Caco-2 (cell line): Measurements from ENCODE around the gene RAD51B. TPM values are rescaled to one million over a fixed set of nuclear protein-coding genes. Genes with fewer than 3 reads are reported as not detected.

Experiments
- BruUV-seq: library from RNA; stranded (reverse); fragments of 400-500 nt; replicated peaks from 2 replicates; lab custom pipeline; 2021; lab: Mats Ljungman, UMichigan
- CTCF ChIA-PET: fragments of 300-600 bp; sonication (Branson Sonifier 250); formaldehyde crosslinking; loops from one replicate; lab custom pipeline; 2022; ENCODE audit warnings: antibody characterized with exemption; lab: Charles Lee
- POLR2A ChIA-PET: fragments of 300-600 bp; sonication (Branson Sonifier 250); formaldehyde crosslinking; loops from one replicate; lab custom pipeline; 2022; ENCODE audit warnings: antibody characterized with exemption; lab: Charles Lee
- DNase-seq, 2 experiments: peaks; one replicate each; pipeline versions ENCODE4 v3.0.0 to v3.0.0-alpha.2; 2020 to 2022
- H3K27me3 ChIP-seq: replicated peaks from 2 replicates; pipeline ENCODE4 v1.6.0; 2011; ENCODE audit warnings: low read length; ENCODE audit not compliant: control insufficient read depth, insufficient read depth
- H3K36me3 ChIP-seq: 2 replicates; pipeline ENCODE4 v1.5.1; 2011; ENCODE audit warnings: low read length; ENCODE audit not compliant: control insufficient read depth, insufficient read depth
- H3K4me1 ChIP-seq: fragments of 250-450 bp; sonication (Bioruptor Pico); 2 replicates; pipeline ENCODE4 v1.5.1; 2020; ENCODE audit warnings: mild to moderate bottlenecking
- H3K4me3 ChIP-seq: 2 replicates; pipeline ENCODE4 v1.5.1; 2011; ENCODE audit warnings: low read depth, mild to moderate bottlenecking, control low read depth, low read length
- H3K9me3 ChIP-seq: fragments of 250-450 bp; sonication (Bioruptor Pico); 2 replicates; pipeline ENCODE4 v1.5.1; 2020; ENCODE audit warnings: mild to moderate bottlenecking, moderate library complexity
- H3K27ac Mint-ChIP-seq: one replicate; pipeline ENCODE4 v1.8.0; 2022; ENCODE audit warnings: mixed read lengths; ENCODE audit not compliant: unreplicated experiment
- H3K27me3 Mint-ChIP-seq: one replicate; pipeline ENCODE4 v1.8.0; 2022; ENCODE audit warnings: mixed read lengths; ENCODE audit not compliant: insufficient read depth, unreplicated experiment
- H3K36me3 Mint-ChIP-seq: one replicate; pipeline ENCODE4 v1.8.0; 2022; ENCODE audit warnings: mild to moderate bottlenecking, mixed read lengths; ENCODE audit not compliant: insufficient read depth, unreplicated experiment
- H3K4me1 Mint-ChIP-seq: one replicate; pipeline ENCODE4 v1.8.0; 2022; ENCODE audit warnings: low read depth, mixed read lengths; ENCODE audit not compliant: unreplicated experiment
- H3K4me3 Mint-ChIP-seq: one replicate; pipeline ENCODE4 v1.8.0; 2022; ENCODE audit warnings: mild to moderate bottlenecking, moderate library complexity, mixed read lengths; ENCODE audit not compliant: unreplicated experiment
- H3K9me3 Mint-ChIP-seq: one replicate; pipeline ENCODE4 v1.8.0; 2022; ENCODE audit warnings: mixed read lengths; ENCODE audit not compliant: unreplicated experiment
- CTCF ChIP-seq, 2 experiments: fragments of 200-600 bp in 1 of 2; IDR thresholded peaks; 1 replicate in 1 of 2; 2 replicates in 1 of 2; pipeline versions ENCODE4 v1.5.1 to v1.8.0; 2011 to 2022; ENCODE audit warnings: antibody characterized with exemption in 1 of 2, control low read depth in 1 of 2, inconsistent platforms in 1 of 2, low read depth in 1 of 2, low read length in 1 of 2, mild to moderate bottlenecking in 1 of 2, moderate library complexity in 1 of 2; ENCODE audit not compliant: insufficient read depth in 1 of 2, severe bottlenecking in 1 of 2, unreplicated experiment in 1 of 2
- intact Hi-C: fragments of 100-400 bp; cut with micrococcal nuclease; formaldehyde crosslinking; loops from one replicate; pipeline ENCODE4 v1.10.0; 2022; ENCODE audit not compliant: unreplicated experiment
- total RNA-seq: library from RNA; stranded (reverse); gene quantifications from 2 replicates; pipeline ENCODE4 v1.2.3, GENCODE V29; 2022

Gene RAD51B
- total RNA-seq, 1 experiment from 2014 or later = 16.7 TPM

GRCh38 chr14:68075382-68076029 is 255.9 kb downstream of the RAD51B start:
- peaks cover 12% of the 10 kb centered on the region for H3K4me1 Mint-ChIP-seq
- Histone ChIP-seq H3K27me3 (no peaks in the 10 kb centered on the region), H3K9me3 (peaks cover 10% of the 10 kb centered on the region; the same call in 1 of the 2 replicates), H3K4me3 (no peak overlapping the region), H3K4me1 (peaks cover 17% of the 10 kb centered on the region), H3K36me3 (no peaks in the 10 kb centered on the region)
- no TSS peak for BruUV-seq
- no peaks in the 10 kb centered on the region for H3K27me3 Mint-ChIP-seq
- intact Hi-C loops = no loop called here
- CTCF ChIA-PET = no interaction called here
- no peak overlapping the region for H3K4me3 Mint-ChIP-seq
- POLR2A ChIA-PET = no interaction called here
- H3K27ac Mint-ChIP-seq = no peak overlapping the region
- no peak for DNase-seq
- no peaks in the 10 kb centered on the region for H3K36me3 Mint-ChIP-seq
- H3K9me3 Mint-ChIP-seq = peaks cover 34% of the 10 kb centered on the region
- TF ChIP-seq CTCF (IDR thresholded peaks at IDR 0.05; ENCODE audit: insufficient read depth in 1 of 2, low read depth in 1 of 2, low read length in 1 of 2, severe bottlenecking in 1 of 2, unreplicated experiment in 1 of 2) = no peak

DNA sequence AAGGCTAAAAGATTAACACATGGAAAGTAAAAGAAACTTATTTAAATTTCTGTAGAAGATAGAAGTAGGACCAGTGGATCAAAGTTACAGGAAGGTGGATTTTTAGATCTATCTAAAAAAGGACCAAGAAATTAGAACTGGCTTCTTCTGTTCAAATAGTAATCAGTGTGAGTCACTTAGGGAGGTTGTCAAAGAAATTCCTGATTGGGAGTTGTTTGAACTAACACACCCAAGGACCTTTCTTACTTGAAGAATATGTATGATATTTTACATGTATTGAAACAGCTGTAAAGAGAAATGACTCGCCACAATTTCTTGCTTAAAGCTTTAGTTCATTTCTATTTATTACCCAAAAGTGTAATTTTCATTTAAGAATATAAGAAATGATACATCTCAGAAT is 256.9 kb downstream of the RAD51B start:
- peaks cover 20% of the 10 kb centered on the region for H3K4me1 ChIP-seq
- POLR2A ChIA-PET = no interaction called here
- CTCF ChIA-PET = no interaction called here
- no peak for TF ChIP-seq CTCF (IDR thresholded peaks at IDR 0.05; ENCODE audit: insufficient read depth in 1 of 2, low read depth in 1 of 2, low read length in 1 of 2, severe bottlenecking in 1 of 2, unreplicated experiment in 1 of 2)
- intact Hi-C loops = no loop called here
- H3K4me3 ChIP-seq = no peak overlapping the region
- Mint-ChIP-seq H3K4me3 (no peak overlapping the region), H3K27ac (no peak overlapping the region), H3K4me1 (peaks cover 12% of the 10 kb centered on the region), H3K27me3 (no peaks in the 10 kb centered on the region), H3K36me3 (no peaks in the 10 kb centered on the region), H3K9me3 (peaks cover 25% of the 10 kb centered on the region)
- no TSS peak for BruUV-seq
- no peaks in the 10 kb centered on the region for H3K27me3 ChIP-seq
- DNase-seq = no peak
- H3K9me3 ChIP-seq = peaks cover 10% of the 10 kb centered on the region; the same call in 1 of the 2 replicates
- H3K36me3 ChIP-seq = no peaks in the 10 kb centered on the region

GRCh38 chr14:68079941-68080697 is 260.5 kb downstream of the RAD51B start:
- peaks cover 20% of the 10 kb centered on the region for H3K4me1 ChIP-seq
- TF ChIP-seq CTCF (IDR thresholded peaks at IDR 0.05; ENCODE audit: insufficient read depth in 1 of 2, low read depth in 1 of 2, low read length in 1 of 2, severe bottlenecking in 1 of 2, unreplicated experiment in 1 of 2) = no peak
- H3K4me3 ChIP-seq = no peak overlapping the region
- no peak overlapping the region for H3K27ac Mint-ChIP-seq
- DNase-seq = no peak
- no peak overlapping the region for H3K4me3 Mint-ChIP-seq
- peaks cover 12% of the 10 kb centered on the region for H3K4me1 Mint-ChIP-seq
- H3K36me3 Mint-ChIP-seq = no peaks in the 10 kb centered on the region
- ChIA-PET CTCF (no interaction called here), POLR2A (no interaction called here)
- no peaks in the 10 kb centered on the region for H3K36me3 ChIP-seq
- H3K9me3 Mint-ChIP-seq = no peaks in the 10 kb centered on the region
- no TSS peak for BruUV-seq
- H3K27me3 Mint-ChIP-seq = no peaks in the 10 kb centered on the region
- no peaks in the 10 kb centered on the region for H3K9me3 ChIP-seq
- intact Hi-C loops = loop anchor here (10.0 kb wide), 1 partner anchor 165 kb away; no protein-coding TSS in a partner anchor
- no peaks in the 10 kb centered on the region for H3K27me3 ChIP-seq
